A673 (cell line): ENCODE data around the gene C6orf62.

ENCODE experiments used
- CTCF ChIP-seq: fragments of 300-800, 200-600 bp; sonication (generic); conservative IDR thresholded peaks from 2 replicates; pipeline ENCODE4 v1.5.1; 2017; ENCODE audit warnings: low read depth, mild to moderate bottlenecking, antibody characterized with exemption, low read length, moderate library complexity, mixed read lengths
- EZH2 ChIP-seq: fragments of 200-600 bp; sonication (generic); IDR thresholded peaks from 2 replicates; pipeline ENCODE4 v1.6.1; 2017; ENCODE audit warnings: borderline replicate concordance, low read depth, mild to moderate bottlenecking, mixed read lengths, antibody characterized with exemption, low read length; ENCODE audit not compliant: poor library complexity, severe bottlenecking

DNA sequence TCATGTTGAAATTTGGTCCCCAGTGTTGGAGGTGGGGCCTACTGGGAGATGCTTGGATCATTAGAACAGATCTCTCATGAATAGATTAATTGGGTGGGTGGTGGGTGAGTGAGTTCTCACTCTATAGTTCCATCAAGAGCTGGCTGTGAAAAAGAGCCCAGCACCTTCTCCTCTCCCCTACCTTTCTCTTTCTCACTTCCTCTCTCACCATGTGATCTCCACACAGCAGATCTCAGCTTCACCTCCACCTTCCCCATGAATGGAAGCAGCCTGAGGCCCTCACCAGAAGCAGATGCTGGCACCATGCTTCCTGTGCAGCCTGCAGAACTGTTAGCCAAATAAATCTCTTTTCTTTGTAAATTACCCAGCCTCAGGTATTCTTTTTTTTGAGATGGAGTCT lies 42.9 kb upstream of the C6orf62 start:
- no peak for TF ChIP-seq CTCF
- no peak for TF ChIP-seq EZH2
